ENCODE results near the gene NUBPL.

DNA sequence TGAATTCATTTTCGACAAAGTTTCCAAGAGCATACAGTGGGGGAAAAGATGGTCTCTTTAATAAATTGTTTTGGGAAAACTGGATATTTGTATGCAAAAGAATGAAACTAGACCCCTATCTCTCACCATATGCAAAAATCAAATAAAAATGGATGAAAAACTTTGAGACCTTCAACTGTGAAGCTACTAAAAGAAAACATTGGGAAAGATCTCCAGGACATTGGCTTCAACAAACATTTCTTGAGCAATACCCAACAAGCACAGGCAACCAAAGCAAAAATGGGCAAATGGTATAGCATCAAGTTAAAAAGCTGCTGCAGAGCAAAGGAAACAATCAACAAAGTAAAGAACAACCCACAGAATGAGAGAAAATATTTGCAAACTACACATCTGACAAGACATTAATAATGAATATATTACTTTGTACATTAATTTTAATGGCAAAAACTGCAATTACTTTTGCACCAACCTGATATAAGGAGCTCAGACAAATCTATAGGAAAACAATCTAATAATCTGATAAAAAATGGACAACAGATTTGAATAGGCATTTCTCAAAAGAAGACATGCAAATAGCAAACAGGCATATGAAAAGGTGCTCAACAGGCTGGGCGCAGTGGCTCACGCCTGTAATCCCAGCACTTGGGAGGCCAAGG lies 50.7 kb downstream of the NUBPL start:
- TF ChIP-seq EZH2 (IDR thresholded peaks at IDR 0.05; ENCODE audit: low read length), result no peak
- TF ChIP-seq, protein P1, sequence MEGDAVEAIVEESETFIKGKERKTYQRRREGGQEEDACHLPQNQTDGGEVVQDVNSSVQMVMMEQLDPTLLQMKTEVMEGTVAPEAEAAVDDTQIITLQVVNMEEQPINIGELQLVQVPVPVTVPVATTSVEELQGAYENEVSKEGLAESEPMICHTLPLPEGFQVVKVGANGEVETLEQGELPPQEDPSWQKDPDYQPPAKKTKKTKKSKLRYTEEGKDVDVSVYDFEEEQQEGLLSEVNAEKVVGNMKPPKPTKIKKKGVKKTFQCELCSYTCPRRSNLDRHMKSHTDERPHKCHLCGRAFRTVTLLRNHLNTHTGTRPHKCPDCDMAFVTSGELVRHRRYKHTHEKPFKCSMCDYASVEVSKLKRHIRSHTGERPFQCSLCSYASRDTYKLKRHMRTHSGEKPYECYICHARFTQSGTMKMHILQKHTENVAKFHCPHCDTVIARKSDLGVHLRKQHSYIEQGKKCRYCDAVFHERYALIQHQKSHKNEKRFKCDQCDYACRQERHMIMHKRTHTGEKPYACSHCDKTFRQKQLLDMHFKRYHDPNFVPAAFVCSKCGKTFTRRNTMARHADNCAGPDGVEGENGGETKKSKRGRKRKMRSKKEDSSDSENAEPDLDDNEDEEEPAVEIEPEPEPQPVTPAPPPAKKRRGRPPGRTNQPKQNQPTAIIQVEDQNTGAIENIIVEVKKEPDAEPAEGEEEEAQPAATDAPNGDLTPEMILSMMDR (optimal IDR thresholded peaks at IDR 0.05 in 1 of 3, IDR thresholded peaks at IDR 0.05 in 1 of 3, conservative IDR thresholded peaks at IDR 0.05 in 1 of 3; ENCODE audit: extremely low read depth in 1 of 3, insufficient read depth in 2 of 3, low read length in 3 of 3), result no peak
